NT2/D1 (cell line): Measurements from ENCODE around the gene PTPRO.

Experiments
- DNase-seq: peaks from one replicate; pipeline ENCODE4 v3.0.0-alpha.2; 2011; ENCODE audit warnings: low read depth, low spot score
- H3K27me3 ChIP-seq: 2 replicates; pipeline ENCODE4 v1.6.0; 2011; ENCODE audit warnings: mild to moderate bottlenecking; ENCODE audit not compliant: insufficient read length, insufficient read depth
- H3K36me3 ChIP-seq: 2 replicates; pipeline ENCODE4 v1.6.1; 2011; ENCODE audit warnings: mild to moderate bottlenecking, low read length, mixed read lengths; ENCODE audit not compliant: insufficient read depth, insufficient read length
- H3K4me1 ChIP-seq: 2 replicates; pipeline ENCODE4 v1.5.1; 2011; ENCODE audit not compliant: insufficient read depth, insufficient read length
- H3K4me3 ChIP-seq: 2 replicates; pipeline ENCODE4 v1.5.1; 2011; ENCODE audit warnings: low read depth; ENCODE audit not compliant: insufficient read length
- H3K9ac ChIP-seq: 2 replicates; pipeline ENCODE4 v1.6.0; 2011; ENCODE audit warnings: low read depth; ENCODE audit not compliant: insufficient read length
- H3K9me3 ChIP-seq: 2 replicates; pipeline ENCODE4 v1.5.1; 2011; ENCODE audit warnings: mild to moderate bottlenecking, low read length; ENCODE audit not compliant: insufficient read depth
- SUZ12 ChIP-seq: IDR thresholded peaks from 2 replicates; pipeline ENCODE4 v1.6.1; 2011; ENCODE audit not compliant: insufficient read length, insufficient read depth; ENCODE audit errors: extremely low read depth
- YY1 ChIP-seq: IDR thresholded peaks from 2 replicates; pipeline ENCODE4 v1.6.1; 2011; ENCODE audit not compliant: insufficient read length, insufficient read depth
- ZNF274 ChIP-seq: IDR thresholded peaks from 2 replicates; pipeline ENCODE4 v1.6.1; 2011; ENCODE audit warnings: mild to moderate bottlenecking, low read depth, low read length

PTPRO gene

DNA sequence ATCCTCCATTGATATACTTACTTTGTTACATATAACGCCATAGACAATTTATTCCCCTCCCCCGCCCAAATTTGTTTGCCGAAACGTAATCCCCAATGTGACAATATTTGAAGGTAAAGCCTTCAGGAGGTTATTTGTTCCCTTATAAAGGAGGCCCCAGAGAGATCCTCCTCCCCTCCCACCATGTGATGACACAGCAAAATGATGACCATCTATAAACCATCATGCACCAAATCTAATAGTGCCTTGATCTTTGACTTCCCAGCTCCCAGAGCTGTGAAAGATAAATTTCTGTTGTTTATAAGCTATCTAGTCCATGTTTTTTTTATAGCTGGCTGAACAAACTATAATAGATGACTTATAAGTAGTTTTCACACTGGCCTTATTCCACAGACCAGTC lies 122.2 kb downstream of the PTPRO start:
- H3K4me1 ChIP-seq, result no peaks in the 10 kb centered on the region
- DNase-seq, result no peak
- TF ChIP-seq ZNF274, result no peak
- TF ChIP-seq SUZ12, result no peak
- TF ChIP-seq YY1, result no peak
- no peak overlapping the region for H3K9ac ChIP-seq
- H3K27me3 ChIP-seq, result no peaks in the 10 kb centered on the region
- H3K36me3 ChIP-seq, result no peaks in the 10 kb centered on the region
- no peaks in the 10 kb centered on the region for H3K9me3 ChIP-seq
- H3K4me3 ChIP-seq, result no peak overlapping the region

DNA sequence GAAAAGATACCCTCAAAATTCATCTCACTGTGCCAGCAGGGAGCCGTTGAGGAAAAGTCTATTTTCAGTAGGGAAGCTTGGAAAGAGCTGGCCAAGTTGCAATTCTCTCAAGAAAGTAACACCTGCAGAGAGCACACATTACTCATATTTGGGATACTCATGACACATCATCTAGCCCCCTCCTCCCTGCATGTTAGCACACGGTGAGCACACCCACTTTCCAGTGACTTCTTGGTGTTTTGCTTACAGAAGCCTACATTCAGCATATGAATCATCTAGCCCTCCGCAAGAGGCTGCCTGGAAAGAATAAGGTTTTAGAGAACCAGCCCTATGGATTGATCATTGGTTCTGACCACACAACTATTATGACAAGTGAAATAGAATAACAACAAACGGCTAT lies 124.5 kb downstream of the PTPRO start:
- no peaks in the 10 kb centered on the region for H3K36me3 ChIP-seq
- no peak for TF ChIP-seq YY1
- TF ChIP-seq ZNF274, result no peak
- TF ChIP-seq SUZ12, result no peak
- H3K4me3 ChIP-seq, result no peak overlapping the region
- DNase-seq, result no peak
- H3K4me1 ChIP-seq, result no peaks in the 10 kb centered on the region
- H3K9me3 ChIP-seq, result no peaks in the 10 kb centered on the region
- no peaks in the 10 kb centered on the region for H3K27me3 ChIP-seq
- H3K9ac ChIP-seq, result no peak overlapping the region

DNA sequence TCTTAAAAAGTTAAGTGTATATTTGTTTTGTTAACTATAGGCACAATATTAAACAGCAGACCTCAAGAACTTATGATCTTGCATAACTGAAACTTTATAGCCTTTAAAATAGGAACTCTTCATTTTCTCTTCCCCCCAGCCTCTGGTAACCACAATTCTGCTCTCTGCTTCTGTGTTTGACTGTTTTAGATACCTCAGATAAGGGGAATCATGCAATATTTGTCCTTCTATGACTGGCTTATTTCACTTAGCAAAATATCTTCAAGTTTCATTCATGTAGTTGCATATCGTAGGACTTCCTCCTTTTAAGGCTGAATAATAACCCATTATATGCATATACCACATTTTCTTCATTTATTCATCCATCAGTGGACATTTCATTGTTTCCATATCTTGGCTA lies 131.3 kb downstream of the PTPRO start:
- TF ChIP-seq YY1, result no peak
- TF ChIP-seq SUZ12, result no peak
- no peak for TF ChIP-seq ZNF274
- no peaks in the 10 kb centered on the region for H3K4me1 ChIP-seq
- H3K9ac ChIP-seq, result no peak overlapping the region
- H3K9me3 ChIP-seq, result peaks cover 13% of the 10 kb centered on the region; the same call in 1 of the 2 replicates
- H3K36me3 ChIP-seq, result no peaks in the 10 kb centered on the region
- H3K4me3 ChIP-seq, result no peak overlapping the region
- H3K27me3 ChIP-seq, result no peaks in the 10 kb centered on the region
- no peak for DNase-seq

DNA sequence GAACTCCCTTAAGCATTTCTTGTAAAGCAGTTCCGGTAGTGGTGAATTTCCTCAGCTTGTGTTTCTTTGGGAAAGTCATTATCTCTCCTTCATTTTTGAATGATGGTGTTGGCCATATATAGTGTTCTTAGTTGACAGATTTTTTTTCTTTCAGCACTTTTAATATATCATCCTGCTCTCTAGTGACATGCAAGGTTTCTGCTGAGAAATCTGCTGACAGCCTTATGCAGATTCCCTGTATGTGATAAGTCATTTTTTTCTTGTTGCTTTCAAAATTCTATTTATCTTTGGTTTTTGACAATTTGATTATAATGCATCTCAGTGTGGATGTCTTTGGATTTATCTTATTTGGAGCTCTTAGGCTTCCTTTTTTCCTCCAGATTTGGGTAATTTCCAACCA lies 135.7 kb downstream of the PTPRO start:
- Histone ChIP-seq H3K9me3 (peaks cover 14% of the 10 kb centered on the region; the same call in 1 of the 2 replicates), H3K4me3 (no peak overlapping the region), H3K27me3 (no peaks in the 10 kb centered on the region), H3K4me1 (no peaks in the 10 kb centered on the region), H3K36me3 (no peaks in the 10 kb centered on the region), H3K9ac (no peak overlapping the region)
- TF ChIP-seq YY1, result no peak
- no peak for TF ChIP-seq ZNF274
- TF ChIP-seq SUZ12, result no peak
- DNase-seq, result no peak

DNA sequence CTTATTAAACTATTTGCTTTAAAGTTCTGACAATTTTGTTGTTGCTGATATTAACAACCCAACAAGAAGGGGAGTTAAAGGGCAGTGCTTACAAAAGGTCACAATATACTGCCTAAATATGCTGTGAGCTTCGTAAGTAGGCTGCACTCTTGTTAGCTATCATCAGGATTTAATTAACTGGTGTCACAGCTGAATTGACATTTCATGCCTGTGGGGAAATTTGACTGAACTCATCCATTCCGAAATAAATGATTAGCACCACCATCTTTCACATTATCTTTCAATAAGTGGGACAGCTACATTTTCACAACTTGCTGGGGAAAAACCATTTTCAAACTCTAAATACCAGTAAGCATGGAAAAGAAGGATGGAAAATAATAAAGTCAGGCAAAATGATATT lies 146.6 kb downstream of the PTPRO start:
- no peak for TF ChIP-seq ZNF274
- TF ChIP-seq YY1, result no peak
- no peak for TF ChIP-seq SUZ12
- Histone ChIP-seq H3K9ac (no peak overlapping the region), H3K4me1 (no peaks in the 10 kb centered on the region), H3K27me3 (no peaks in the 10 kb centered on the region), H3K9me3 (no peaks in the 10 kb centered on the region), H3K4me3 (no peak overlapping the region), H3K36me3 (no peaks in the 10 kb centered on the region)
- DNase-seq, result no peak

DNA sequence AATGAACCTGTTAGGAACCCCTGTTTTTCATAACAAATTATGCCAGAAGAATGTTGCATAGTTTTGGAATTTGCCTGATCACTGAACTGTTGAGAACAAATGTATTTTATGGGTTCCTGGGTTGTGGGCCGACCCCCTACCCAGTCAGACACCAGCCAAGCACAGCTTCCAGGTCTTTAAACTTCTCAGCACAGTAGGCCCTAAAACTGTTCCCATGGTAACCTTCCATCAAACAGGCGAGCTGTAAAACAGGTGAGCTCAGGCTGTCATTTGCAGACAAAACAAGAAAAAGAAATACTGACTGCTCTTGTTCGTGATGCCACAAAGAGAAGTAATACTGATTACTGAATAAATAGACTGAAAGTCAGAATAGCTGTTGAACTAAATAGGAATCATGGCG lies 147.0 kb downstream of the PTPRO start:
- Histone ChIP-seq H3K4me3 (no peak overlapping the region), H3K36me3 (no peaks in the 10 kb centered on the region), H3K9me3 (no peaks in the 10 kb centered on the region), H3K27me3 (no peaks in the 10 kb centered on the region), H3K9ac (no peak overlapping the region), H3K4me1 (no peaks in the 10 kb centered on the region)
- DNase-seq, result peak; percentile 13
- no peak for TF ChIP-seq ZNF274
- no peak for TF ChIP-seq YY1
- no peak for TF ChIP-seq SUZ12

DNA sequence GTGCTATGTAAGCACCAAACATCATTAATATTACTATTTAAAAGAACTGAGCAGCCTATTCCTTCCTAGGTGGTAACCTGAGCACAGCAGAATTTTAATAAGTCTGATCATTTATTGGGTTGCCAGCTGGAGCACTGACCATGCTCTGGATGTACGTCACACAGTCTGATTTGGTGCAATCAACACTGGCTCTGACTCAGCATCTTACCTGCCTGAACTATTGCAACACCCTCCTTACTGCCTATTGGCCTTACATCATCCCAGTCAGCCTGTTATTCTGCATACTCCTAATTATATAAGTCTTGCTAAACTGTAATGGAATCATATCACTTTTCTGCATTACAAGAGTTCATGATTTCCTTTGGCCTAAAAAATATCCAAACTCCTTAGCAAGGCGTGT lies 149.7 kb downstream of the PTPRO start:
- Histone ChIP-seq H3K36me3 (no peaks in the 10 kb centered on the region), H3K9ac (no peak overlapping the region), H3K27me3 (no peaks in the 10 kb centered on the region), H3K9me3 (no peaks in the 10 kb centered on the region), H3K4me3 (no peak overlapping the region), H3K4me1 (no peaks in the 10 kb centered on the region)
- TF ChIP-seq YY1, result no peak
- TF ChIP-seq ZNF274, result no peak
- DNase-seq, result no peak

DNA sequence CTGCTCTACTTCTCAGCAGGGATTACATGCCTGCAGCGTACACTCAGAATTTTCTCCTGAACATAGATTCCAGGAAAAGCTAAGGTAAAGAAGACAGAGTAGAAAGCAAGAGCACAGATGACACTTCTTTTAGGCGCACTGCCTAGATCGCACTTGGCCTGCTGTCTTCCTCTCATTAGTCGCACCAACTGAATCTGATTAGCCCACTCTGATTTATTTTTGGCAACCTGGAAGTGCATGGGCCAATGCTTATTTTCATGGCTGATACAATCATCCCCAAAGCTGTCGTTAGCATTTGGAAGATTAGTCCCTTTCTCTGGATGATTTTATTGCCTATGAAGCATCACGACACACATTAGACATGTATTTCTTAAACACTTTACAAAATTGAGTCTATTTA lies 152.5 kb downstream of the PTPRO start:
- no peaks in the 10 kb centered on the region for H3K36me3 ChIP-seq
- no peaks in the 10 kb centered on the region for H3K4me1 ChIP-seq
- no peak overlapping the region for H3K9ac ChIP-seq
- H3K9me3 ChIP-seq, result no peaks in the 10 kb centered on the region
- H3K27me3 ChIP-seq, result no peaks in the 10 kb centered on the region
- no peak overlapping the region for H3K4me3 ChIP-seq
- no peak for DNase-seq
- TF ChIP-seq ZNF274 (no peak), SUZ12 (no peak), YY1 (no peak)
